GM19438 (cell line): ENCODE data around the gene TMEM107.
A peak's percentile ranks its signal among the peaks of the same experiment; 100 is the strongest.

Source experiments
- ATAC-seq: cut with Tn5 transposase; IDR thresholded peaks from one replicate; pipeline ENCODE4 v1.9.1; 2021; ENCODE audit warnings: low read depth; ENCODE audit not compliant: unreplicated experiment

TMEM107 gene

GRCh38 chr17:8140065-8141029 lies 35.8 kb downstream of the TMEM107 start:
- ATAC-seq = no peak

- peak; percentile 82 for ATAC-seq
These were observed 37.4 kb downstream of the TMEM107 start for GRCh38 chr17:8138672-8139371.

- peak; percentile 4 for ATAC-seq
These were observed 37.9 kb downstream of the TMEM107 start for GRCh38 chr17:8138374-8138671.

DNA sequence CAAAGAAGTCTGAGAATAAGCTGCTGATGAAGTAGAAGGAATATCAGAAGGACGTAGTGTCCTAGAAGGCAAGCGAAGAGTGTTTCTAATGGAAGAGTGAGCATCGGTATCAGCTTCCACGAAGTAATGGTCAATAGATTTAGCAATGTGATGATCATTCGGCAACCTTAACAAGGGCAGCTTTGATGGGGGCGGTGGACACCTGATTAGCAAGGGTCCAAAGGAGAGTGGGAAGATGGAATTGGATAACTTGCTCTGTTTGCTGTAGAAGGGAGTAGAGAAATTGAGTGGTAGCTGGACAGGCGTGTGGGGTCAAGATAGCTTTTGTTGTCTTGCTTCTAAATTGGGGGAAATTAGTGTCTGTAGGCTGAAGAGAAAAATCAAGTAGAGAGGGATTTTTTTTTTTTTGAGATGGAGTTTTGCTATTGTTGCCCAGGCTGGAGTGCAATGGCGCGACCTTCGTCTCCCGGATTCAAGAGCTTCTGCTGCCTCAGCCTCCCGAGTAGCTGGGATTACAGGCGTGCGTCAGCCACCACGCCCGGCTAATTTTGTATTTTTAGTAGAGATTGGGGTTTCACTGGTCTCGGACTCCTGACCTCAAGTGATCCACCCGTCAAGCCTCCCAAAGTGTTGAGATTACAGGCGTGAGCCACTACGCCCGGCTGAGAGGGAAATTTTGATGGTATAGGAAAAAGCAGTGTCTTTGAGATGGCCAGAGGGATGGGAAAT lies 38.4 kb downstream of the TMEM107 start:
- no peak for ATAC-seq

- no peak for ATAC-seq
These were observed 42.2 kb downstream of the TMEM107 start for GRCh38 chr17:8133941-8134340.

- no peak for ATAC-seq
These were observed 42.8 kb downstream of the TMEM107 start for GRCh38 chr17:8133399-8133798.

GRCh38 chr17:8131844-8132441 lies 44.2 kb downstream of the TMEM107 start:
- ATAC-seq = no peak

- ATAC-seq = no peak
These were observed 47.9 kb downstream of the TMEM107 start for GRCh38 chr17:8128125-8128784.

DNA sequence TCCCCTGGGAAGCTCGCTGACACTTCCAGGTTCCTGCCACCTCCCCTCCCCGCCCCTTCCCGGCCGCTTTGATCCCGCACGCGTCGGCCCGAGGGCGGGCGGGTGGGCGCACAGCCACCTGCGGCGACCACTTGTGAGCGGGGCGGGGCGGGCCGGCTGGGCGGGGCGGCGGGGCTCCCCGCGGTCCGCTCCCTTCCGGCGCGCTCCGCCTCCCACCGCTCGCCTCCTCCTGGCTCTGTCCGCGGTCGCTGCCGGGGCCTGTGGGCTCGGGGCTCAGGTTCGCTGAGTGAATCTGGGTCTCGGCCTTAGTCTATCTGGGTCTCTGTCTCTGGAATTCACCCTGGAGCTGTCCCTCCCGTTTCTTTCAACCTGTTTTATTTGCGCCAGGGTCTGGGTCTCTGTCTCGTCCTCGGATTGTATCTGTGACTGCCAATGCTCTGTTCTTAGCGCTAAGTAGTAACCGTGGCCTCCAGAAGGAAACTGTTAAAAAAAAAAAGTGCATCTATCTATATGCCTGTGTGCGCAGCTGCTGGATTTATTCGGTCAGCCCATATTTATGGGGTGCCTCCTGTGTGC lies 49.6 kb downstream of the TMEM107 start:
- ATAC-seq = no peak

DNA sequence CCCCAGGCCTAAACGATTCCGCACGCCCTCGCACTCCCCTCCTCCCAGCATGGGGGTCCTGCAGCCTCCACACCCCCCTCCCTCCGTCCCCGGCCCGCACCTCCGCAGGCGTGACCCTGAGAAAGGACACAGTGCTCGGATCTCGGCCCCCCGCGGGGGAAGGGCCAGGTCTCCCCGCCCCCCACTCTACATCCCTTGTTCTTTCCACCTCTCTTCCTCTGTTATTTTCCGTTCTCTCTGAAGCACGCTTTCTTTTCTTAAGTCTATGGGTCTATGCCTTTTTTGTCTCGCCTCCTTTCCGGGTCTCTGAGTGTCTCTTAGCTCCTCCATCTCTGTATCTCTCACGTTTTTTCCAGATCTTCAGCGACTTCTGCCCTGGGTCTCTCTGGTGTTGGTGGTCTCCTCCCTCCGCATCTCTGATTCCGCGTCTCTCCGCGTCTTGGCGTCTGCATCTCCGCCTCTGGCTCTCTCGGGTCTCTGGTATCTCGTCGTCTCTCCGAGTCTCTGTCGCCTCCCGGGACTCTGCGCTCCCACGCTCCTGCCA lies 50.2 kb downstream of the TMEM107 start:
- no peak for ATAC-seq

DNA sequence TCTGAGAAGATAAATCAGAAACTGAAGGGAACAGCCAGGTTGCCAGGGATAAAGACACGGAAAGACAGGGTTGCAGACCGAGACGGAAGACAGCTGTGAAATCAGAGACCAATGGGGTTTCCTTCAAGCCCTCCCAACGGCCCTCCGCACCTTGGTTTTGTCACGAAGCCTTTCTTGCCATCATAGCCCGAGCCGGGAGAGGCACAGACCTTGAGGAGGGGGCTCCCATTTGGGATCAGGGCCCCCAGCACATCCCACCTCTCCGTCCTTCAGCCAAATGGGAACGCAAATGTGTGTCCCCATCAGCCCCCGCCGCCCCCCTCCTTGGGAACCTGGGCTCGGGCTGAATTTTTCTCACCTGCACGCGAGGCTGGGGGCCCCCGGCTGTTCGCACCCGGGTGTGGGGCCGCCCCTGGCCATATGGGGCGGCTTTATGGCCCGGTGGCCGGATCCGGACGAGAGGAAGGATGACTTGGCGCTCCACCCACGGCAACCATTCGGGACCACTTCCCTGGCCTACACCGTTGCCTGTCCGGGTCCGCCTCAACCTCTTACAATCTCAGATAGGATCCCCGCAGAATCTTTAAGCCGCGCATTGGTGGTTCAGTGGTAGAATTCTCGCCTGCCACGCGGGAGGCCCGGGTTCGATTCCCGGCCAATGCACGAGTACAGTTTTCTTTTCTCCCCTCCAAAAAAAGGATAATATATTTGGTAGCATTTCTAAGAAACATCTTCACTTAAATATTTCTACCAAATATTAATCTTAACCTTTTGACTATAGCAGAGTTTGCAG lies 50.8 kb downstream of the TMEM107 start:
- ATAC-seq = no peak

DNA sequence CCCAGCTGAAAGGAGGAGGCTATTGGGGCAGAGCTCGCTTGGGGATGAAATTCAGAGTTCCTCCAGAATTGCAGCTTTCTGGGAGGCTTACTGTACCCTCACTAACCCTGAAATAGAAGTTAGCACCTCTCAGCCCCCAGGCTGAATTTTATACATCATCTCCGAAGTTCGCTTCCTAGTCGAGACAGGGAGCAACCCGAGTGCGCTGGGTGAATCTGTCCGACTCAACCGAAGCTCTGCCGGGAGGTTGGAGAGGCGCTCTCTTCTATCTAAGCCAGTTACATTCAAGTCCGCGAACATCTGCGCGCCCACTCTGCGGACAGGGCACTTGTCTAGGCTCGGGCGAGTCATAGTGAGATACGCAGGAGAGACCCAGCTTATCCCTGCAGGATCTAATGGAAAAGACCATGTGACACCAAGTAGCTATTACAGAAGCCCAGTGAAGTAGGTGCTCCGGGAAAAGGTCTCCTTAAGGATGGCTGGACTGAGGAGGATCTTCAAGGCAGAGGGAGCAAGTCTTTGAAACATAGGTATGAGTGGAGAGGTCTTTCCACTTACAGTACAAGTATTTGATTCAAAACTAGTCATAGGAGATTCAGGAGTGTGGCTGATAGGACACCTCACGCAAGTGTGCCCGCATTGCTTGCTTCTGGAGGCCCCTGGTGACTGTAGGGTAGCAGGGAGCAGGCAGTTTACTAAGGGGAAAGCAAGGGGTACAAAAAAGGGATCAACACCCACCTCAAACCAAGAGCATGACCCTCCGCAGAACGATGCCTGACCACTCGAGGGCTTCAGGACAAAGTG lies 51.6 kb downstream of the TMEM107 start:
- ATAC-seq = no peak

DNA sequence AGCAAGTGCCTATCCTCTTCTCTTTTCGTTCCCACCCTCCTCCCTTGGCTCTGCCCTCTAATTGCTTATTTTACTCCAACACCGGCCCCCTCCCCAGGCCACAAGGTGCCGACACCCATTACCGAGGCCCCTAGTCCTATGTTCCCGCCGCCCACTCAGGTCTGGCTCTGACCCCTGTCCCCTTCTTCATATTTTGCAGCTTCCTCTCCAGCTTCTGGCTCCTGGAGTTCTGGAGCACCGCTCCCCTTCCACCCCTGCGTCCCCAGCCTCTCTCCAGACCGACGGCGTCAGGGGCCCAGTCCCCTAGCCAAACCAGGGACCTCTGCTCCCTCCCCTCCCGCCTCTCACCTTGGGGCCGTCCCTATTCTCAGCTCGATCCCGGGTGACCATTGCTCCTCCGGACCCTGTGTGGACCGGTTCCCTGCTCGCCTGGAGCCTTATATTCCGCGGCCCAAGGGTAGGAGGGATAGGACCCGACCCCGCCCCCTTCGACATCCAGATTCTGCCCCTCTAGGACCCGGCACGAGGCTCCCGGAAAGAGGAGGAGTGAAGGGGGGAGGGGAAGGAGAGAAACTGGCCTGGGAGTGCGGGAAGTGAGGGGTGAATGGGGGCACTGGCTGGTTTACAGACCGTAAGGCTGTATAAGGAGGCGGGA lies 52.4 kb downstream of the TMEM107 start, which contains the start of gene HES7:
TSS of gene HES7 (minus strand) at position 412 of the 655 bp plus-strand sequence. CDS start at position 390, 22 bp downstream.
- ATAC-seq = no peak

DNA sequence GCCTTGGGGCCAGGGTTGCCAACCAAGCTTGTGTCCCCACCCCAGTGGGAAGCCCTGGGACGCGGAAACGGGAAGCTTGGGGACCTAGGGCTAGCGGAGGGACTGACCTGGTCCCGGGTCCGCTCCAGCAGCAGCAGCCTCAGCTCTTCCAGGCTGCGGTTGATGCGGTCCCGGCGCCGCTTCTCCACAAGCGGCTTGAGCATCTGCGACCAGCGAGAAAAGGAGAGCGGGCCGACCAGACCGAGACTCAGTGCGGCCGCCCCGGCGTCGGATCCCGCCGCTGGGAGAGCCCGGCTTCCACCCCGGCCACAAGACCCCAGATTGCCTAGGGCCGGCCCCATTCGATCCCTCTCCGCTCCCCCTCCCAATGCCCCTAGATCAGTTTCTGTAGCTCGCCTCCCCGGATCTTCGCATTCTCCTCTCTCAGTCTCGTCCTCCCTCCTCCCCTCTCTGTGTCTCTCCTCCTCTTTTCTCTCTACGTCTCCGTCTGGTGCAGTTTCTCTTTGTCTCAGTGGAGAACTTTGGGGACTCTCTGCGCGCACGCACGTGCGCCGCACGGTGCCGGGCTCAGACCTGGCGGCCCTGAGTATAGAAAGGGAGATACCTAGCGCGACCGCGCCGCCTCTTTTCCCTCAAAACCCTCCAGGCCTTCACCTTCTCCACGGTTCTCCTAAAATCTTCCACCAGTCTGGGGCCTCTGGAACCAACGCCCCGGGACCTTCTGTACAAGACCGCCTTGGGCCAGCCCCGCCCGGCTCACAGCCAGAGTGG lies 53.1 kb downstream of the TMEM107 start:
- ATAC-seq = no peak
